ENCODE measurements around the gene RAB3IL1. TPM values are rescaled to one million over a fixed set of nuclear protein-coding genes. Genes with fewer than 3 reads are reported as not detected.

RAB3IL1 gene
- total and polyA plus RNA-seq, 9 of the 15 experiments (the other 6 are each of a cell fraction or from before 2014, with no cell fraction given): 0.15 to 42.6 (median 15.5) TPM

- TF ChIP-seq, protein P1, sequence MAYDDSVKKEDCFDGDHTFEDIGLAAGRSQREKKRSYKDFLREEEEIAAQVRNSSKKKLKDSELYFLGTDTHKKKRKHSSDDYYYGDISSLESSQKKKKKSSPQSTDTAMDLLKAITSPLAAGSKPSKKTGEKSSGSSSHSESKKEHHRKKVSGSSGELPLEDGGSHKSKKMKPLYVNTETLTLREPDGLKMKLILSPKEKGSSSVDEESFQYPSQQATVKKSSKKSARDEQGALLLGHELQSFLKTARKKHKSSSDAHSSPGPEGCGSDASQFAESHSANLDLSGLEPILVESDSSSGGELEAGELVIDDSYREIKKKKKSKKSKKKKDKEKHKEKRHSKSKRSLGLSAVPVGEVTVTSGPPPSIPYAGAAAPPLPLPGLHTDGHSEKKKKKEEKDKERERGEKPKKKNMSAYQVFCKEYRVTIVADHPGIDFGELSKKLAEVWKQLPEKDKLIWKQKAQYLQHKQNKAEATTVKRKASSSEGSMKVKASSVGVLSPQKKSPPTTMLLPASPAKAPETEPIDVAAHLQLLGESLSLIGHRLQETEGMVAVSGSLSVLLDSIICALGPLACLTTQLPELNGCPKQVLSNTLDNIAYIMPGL (CRISPR knock-in tag; IDR thresholded peaks at IDR 0.05): peak; percentile 67; the same call in 1 of the 2 replicates
- no peak for TF ChIP-seq ZNF695 (CRISPR knock-in tag; IDR thresholded peaks at IDR 0.05)
- TF ChIP-seq, protein P2, sequence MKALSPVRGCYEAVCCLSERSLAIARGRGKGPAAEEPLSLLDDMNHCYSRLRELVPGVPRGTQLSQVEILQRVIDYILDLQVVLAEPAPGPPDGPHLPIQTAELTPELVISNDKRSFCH (CRISPR knock-in tag; IDR thresholded peaks at IDR 0.05): no peak
- TF ChIP-seq, protein P2 (tag; IDR thresholded peaks at IDR 0.05): peak; percentile 75; the same call in 1 of the 2 replicates
- TF ChIP-seq HNRNPK (IDR thresholded peaks at IDR 0.05; ENCODE audit: low read depth, low read length, poor library complexity, severe bottlenecking): no peak
- TF ChIP-seq U2AF1 (optimal IDR thresholded peaks at IDR 0.05; ENCODE audit: low read depth, low read length): no peak
- peak; percentile 99 for TF ChIP-seq BCOR (IDR thresholded peaks at IDR 0.05)
- TF ChIP-seq, protein P3, sequence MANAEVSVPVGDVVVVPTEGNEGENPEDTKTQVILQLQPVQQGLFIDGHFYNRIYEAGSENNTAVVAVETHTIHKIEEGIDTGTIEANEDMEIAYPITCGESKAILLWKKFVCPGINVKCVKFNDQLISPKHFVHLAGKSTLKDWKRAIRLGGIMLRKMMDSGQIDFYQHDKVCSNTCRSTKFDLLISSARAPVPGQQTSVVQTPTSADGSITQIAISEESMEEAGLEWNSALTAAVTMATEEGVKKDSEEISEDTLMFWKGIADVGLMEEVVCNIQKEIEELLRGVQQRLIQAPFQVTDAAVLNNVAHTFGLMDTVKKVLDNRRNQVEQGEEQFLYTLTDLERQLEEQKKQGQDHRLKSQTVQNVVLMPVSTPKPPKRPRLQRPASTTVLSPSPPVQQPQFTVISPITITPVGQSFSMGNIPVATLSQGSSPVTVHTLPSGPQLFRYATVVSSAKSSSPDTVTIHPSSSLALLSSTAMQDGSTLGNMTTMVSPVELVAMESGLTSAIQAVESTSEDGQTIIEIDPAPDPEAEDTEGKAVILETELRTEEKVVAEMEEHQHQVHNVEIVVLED (CRISPR knock-in tag; IDR thresholded peaks at IDR 0.05): no peak
- TF ChIP-seq ARID2 (IDR thresholded peaks at IDR 0.05): no peak
- TF ChIP-seq FOXM1 (IDR thresholded peaks at IDR 0.05; ENCODE audit: low read depth): peak; percentile 50; the same call in 1 of the 2 replicates
- no peak for TF ChIP-seq FOXM1 (CRISPR knock-in tag; IDR thresholded peaks at IDR 0.05; ENCODE audit: low read depth)
- TF ChIP-seq DNMT1 (IDR thresholded peaks at IDR 0.05): no peak
- TF ChIP-seq, protein P4, sequence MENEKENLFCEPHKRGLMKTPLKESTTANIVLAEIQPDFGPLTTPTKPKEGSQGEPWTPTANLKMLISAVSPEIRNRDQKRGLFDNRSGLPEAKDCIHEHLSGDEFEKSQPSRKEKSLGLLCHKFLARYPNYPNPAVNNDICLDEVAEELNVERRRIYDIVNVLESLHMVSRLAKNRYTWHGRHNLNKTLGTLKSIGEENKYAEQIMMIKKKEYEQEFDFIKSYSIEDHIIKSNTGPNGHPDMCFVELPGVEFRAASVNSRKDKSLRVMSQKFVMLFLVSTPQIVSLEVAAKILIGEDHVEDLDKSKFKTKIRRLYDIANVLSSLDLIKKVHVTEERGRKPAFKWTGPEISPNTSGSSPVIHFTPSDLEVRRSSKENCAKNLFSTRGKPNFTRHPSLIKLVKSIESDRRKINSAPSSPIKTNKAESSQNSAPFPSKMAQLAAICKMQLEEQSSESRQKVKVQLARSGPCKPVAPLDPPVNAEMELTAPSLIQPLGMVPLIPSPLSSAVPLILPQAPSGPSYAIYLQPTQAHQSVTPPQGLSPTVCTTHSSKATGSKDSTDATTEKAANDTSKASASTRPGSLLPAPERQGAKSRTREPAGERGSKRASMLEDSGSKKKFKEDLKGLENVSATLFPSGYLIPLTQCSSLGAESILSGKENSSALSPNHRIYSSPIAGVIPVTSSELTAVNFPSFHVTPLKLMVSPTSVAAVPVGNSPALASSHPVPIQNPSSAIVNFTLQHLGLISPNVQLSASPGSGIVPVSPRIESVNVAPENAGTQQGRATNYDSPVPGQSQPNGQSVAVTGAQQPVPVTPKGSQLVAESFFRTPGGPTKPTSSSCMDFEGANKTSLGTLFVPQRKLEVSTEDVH (IDR thresholded peaks at IDR 0.05; ENCODE audit: low read depth, partially characterized antibody): no peak
- peak; percentile 22 for TF ChIP-seq SMARCB1 (IDR thresholded peaks at IDR 0.05; ENCODE audit: insufficient read length, low read depth)
- TF ChIP-seq ZNF561 (CRISPR knock-in tag; conservative IDR thresholded peaks at IDR 0.05): no peak
- TF ChIP-seq ZNF584 (CRISPR knock-in tag; IDR thresholded peaks at IDR 0.05; ENCODE audit: low read depth): no peak
- TF ChIP-seq KAT7 (CRISPR knock-in tag; IDR thresholded peaks at IDR 0.05; ENCODE audit: borderline replicate concordance): no peak
- peak; percentile 60 for TF ChIP-seq ZNF263 (CRISPR knock-in tag; IDR thresholded peaks at IDR 0.05; ENCODE audit: borderline replicate concordance)
- no peak for TF ChIP-seq SIX5 (IDR thresholded peaks at IDR 0.05; ENCODE audit: borderline replicate concordance in 1 of 2, insufficient read depth in 1 of 2, low read depth in 1 of 2, low read length in 2 of 2)
- TF ChIP-seq SRF (CRISPR knock-in tag; IDR thresholded peaks at IDR 0.05): peak in 1 of 2 experiments; percentile 78; a peak in 1 of 4 replicates
- TF ChIP-seq ZNF212 (CRISPR knock-in tag; IDR thresholded peaks at IDR 0.05): no peak
Measured at GRCh38 chr11:61919705-61920631, 2.6 kb upstream of the RAB3IL1 start (continued).

All from K562 (cell line).